Measurements from ENCODE around the gene PDZD2. TPM values are rescaled to one million over a fixed set of nuclear protein-coding genes. Genes with fewer than 3 reads are reported as not detected.

The PDZD2 gene
- polyA plus RNA-seq, 3 donors = 0.10 TPM; not detected in 2

DNA sequence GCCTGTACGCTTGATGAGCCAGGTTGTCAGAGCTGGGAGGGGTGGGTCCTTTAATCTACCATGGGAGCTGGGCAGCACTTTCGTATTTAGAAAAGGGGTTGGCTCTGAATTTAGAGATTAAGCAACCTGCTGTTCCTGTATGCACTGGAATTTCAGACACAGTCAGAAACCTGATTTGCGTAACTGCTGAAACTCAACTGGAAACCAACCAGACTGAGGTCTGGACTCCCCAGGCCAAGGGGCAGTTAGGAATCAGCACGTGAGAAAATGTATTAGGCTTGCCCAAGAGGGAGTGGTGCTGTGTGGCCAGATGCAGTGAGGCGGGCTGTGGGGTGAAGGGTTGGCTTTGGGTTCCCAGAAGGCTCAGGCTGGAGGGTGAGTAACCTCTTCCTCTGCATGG, 300.2 kb downstream of the PDZD2 start:
- Histone ChIP-seq H4K20me1 (ENCODE audit: insufficient read depth, low read length) (no peaks in the 10 kb centered on the region), H3K27me3 (ENCODE audit: control insufficient read depth in 2 of 2, insufficient read depth in 2 of 2, low read length in 2 of 2) (no peaks in the 10 kb centered on the region), H3K4me1 (ENCODE audit: control insufficient read depth in 1 of 2, insufficient read depth in 2 of 2, low read length in 2 of 2) (peaks cover 5 to 10% of the 10 kb centered on the region in 2 donors), H3K9me3 (replicated peaks in 1 of 2; ENCODE audit: control insufficient read depth in 1 of 2, insufficient read depth in 1 of 2, low read length in 2 of 2) (no peaks in the 10 kb centered on the region), H3K36me3 (replicated peaks in 1 of 2; ENCODE audit: control insufficient read depth in 1 of 2, insufficient read depth in 2 of 2, low read length in 2 of 2) (no peaks in the 10 kb centered on the region), H3K27ac (ENCODE audit: low read depth in 1 of 2, low read length in 2 of 2) (peak overlapping the region; percentile 29 to 34), H3K4me3 (replicated peaks in 1 of 3; ENCODE audit: low read depth in 2 of 3, low read length in 3 of 3) (peak overlapping the region in 1 of 3 experiments; percentile 14), H3K4me2 (replicated peaks; ENCODE audit: extremely low read depth, low read length, poor library complexity, severe bottlenecking) (peak overlapping the region; percentile 0), H3K79me2 (ENCODE audit: insufficient read depth, low read length) (no peaks in the 10 kb centered on the region), H2AFZ (ENCODE audit: insufficient read depth, low read depth, low read length, poor library complexity, severe bottlenecking) (no peak overlapping the region), H3K9ac (ENCODE audit: insufficient read depth, low read length, poor library complexity, severe bottlenecking) (no peak overlapping the region)
- H3K9me3 Mint-ChIP-seq = peaks cover 0 to 5% (median 2%) of the 10 kb centered on the region in 7 donors
- intact Hi-C loops (cut with micrococcal nuclease) = no loop called here
- peak overlapping the region in 1 of 2 donors; percentile 7 for H3K4me3 Mint-ChIP-seq
- WGBS (ENCODE audit: insufficient coverage) = 32% methylated on average over 5 of the region's 5 CpGs
- TF ChIP-seq, protein P1, sequence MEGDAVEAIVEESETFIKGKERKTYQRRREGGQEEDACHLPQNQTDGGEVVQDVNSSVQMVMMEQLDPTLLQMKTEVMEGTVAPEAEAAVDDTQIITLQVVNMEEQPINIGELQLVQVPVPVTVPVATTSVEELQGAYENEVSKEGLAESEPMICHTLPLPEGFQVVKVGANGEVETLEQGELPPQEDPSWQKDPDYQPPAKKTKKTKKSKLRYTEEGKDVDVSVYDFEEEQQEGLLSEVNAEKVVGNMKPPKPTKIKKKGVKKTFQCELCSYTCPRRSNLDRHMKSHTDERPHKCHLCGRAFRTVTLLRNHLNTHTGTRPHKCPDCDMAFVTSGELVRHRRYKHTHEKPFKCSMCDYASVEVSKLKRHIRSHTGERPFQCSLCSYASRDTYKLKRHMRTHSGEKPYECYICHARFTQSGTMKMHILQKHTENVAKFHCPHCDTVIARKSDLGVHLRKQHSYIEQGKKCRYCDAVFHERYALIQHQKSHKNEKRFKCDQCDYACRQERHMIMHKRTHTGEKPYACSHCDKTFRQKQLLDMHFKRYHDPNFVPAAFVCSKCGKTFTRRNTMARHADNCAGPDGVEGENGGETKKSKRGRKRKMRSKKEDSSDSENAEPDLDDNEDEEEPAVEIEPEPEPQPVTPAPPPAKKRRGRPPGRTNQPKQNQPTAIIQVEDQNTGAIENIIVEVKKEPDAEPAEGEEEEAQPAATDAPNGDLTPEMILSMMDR (IDR thresholded peaks at IDR 0.05) = no peak
- DNase-seq = peak; percentile 32 to 69 (median 44)
- peak overlapping the region in 6 of 7 donors; percentile 20 to 81 (median 54) for H3K27ac Mint-ChIP-seq
- peaks cover 27% of the 10 kb centered on the region for H3K4me1 Mint-ChIP-seq
- H3K27me3 Mint-ChIP-seq (ENCODE audit: low read depth in 3 of 3) = peaks cover 0 to 4% (median 0%) of the 10 kb centered on the region in 3 donors
- no peaks in the 10 kb centered on the region for H3K36me3 Mint-ChIP-seq

DNA sequence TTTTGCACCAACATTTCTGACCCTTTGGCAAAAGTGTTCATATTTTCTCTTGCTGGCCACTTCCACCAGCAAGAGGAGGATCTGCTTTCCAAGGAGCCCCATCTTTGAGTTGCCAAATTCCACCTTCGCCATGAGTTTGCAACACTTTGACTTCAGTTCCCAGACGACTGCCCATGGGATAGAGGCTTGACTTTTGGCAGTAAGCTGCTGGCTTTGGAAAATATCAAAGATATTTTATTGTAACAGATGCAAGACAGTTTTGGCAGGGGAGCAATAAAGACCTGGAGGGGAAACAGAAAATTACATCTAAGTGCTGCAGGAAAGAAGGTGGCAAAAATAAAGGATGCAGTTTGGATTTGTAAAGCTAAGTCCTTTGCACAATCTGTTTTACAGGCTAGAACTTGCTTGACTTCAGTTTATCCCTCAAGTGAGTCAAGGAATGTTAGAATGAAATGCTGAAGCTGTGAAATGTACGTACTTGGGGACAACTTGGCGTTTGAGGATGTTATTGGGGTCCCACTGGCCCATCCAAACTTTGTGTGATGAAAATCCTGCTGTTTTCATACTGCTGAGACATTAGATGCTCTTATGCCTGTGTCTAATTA, 302.3 kb downstream of the PDZD2 start:
- Histone ChIP-seq H3K27me3 (ENCODE audit: control insufficient read depth in 2 of 2, insufficient read depth in 2 of 2, low read length in 2 of 2) (no peaks in the 10 kb centered on the region), H4K20me1 (ENCODE audit: insufficient read depth, low read length) (no peaks in the 10 kb centered on the region), H3K36me3 (replicated peaks in 1 of 2; ENCODE audit: control insufficient read depth in 1 of 2, insufficient read depth in 2 of 2, low read length in 2 of 2) (no peaks in the 10 kb centered on the region), H3K9me3 (replicated peaks in 1 of 2; ENCODE audit: control insufficient read depth in 1 of 2, insufficient read depth in 1 of 2, low read length in 2 of 2) (no peaks in the 10 kb centered on the region), H3K4me1 (ENCODE audit: control insufficient read depth in 1 of 2, insufficient read depth in 2 of 2, low read length in 2 of 2) (peaks cover 5 to 10% of the 10 kb centered on the region in 2 donors), H2AFZ (ENCODE audit: insufficient read depth, low read depth, low read length, poor library complexity, severe bottlenecking) (no peak overlapping the region), H3K4me2 (replicated peaks; ENCODE audit: extremely low read depth, low read length, poor library complexity, severe bottlenecking) (no peak overlapping the region), H3K9ac (ENCODE audit: insufficient read depth, low read length, poor library complexity, severe bottlenecking) (no peak overlapping the region), H3K27ac (ENCODE audit: low read depth in 1 of 2, low read length in 2 of 2) (no peak overlapping the region), H3K79me2 (ENCODE audit: insufficient read depth, low read length) (no peaks in the 10 kb centered on the region), H3K4me3 (replicated peaks in 1 of 3; ENCODE audit: low read depth in 2 of 3, low read length in 3 of 3) (no peak overlapping the region)
- DNase-seq = no peak
- WGBS (ENCODE audit: insufficient coverage) = 98% methylated on average over 4 of the region's 4 CpGs
- H3K27ac Mint-ChIP-seq = no peak overlapping the region
- intact Hi-C loops (cut with micrococcal nuclease) = no loop called here
- H3K27me3 Mint-ChIP-seq (ENCODE audit: low read depth in 3 of 3) = peaks cover 0 to 4% (median 0%) of the 10 kb centered on the region in 3 donors
- H3K9me3 Mint-ChIP-seq = peaks cover 0 to 5% (median 2%) of the 10 kb centered on the region in 7 donors
- H3K4me1 Mint-ChIP-seq = peaks cover 18% of the 10 kb centered on the region
- TF ChIP-seq, protein P1 (IDR thresholded peaks at IDR 0.05) = no peak
- H3K4me3 Mint-ChIP-seq = no peak overlapping the region
- no peaks in the 10 kb centered on the region for H3K36me3 Mint-ChIP-seq

Measured in CD14-positive monocyte (primary cell).